ENCODE results near the gene RASAL3.
"Not testable (repeated sequence)": the region's sequence is repeated elsewhere in the genome, so short reads cannot be mapped to it uniquely, and the experiment has no call there.

The RASAL3 gene

DNA sequence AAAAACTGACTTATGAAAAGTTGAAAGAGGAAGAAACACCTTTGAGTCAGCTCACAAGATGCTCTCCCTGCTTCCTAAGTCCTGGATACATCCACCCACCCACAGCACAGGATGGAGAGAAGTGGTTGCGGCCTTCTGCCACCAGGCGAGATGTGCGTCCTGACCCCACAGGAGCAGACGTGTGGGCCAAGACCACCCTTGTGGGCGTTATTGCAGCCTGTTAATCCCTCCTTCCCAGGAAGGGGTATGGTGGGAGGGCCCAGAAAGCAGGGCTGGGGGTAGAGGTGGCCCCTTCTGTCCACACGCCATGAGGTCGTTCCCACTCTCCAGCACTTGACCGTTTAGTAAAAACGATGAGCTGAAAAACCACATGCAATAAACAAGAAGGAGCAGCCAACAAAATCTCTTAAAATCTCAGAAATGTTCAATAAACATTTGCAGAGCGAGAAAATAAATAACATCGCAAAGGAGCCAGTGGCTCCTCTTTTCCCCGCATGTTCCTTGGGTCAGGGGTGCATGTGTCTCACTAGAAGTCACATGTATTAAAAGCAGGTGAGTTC lies 43.1 kb downstream of the RASAL3 start:
- DNase-seq (ENCODE audit: low read depth): no peak

DNA sequence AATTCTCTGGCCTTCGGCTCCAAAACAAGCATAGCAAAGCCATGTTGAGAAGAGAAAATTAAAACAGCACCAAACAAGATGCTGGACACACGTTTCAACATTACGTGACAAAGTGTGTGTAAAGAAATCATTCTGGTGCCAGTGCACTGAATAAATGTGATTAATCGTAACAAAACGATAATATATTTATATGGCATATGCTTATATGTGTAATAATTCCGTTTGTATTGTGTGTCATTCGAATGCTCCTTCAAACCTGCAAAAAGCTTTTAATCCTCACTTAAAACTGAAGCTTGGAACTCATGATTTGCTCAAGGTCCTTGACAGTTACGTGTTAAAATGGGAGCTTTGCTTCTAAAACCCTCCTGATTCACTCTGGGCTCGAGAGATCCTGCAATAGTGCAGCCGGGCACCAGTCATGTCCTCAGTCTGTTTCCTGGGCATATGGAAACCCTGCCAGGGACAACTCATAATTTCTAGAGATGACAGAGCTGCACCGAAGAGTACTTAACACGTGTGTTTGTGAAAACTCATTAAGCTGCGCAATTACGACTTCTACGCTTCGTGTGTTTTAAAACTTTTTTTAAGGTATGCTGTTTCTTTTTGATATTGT lies 44.8 kb downstream of the RASAL3 start:
- no peak for DNase-seq (ENCODE audit: low read depth)

DNA sequence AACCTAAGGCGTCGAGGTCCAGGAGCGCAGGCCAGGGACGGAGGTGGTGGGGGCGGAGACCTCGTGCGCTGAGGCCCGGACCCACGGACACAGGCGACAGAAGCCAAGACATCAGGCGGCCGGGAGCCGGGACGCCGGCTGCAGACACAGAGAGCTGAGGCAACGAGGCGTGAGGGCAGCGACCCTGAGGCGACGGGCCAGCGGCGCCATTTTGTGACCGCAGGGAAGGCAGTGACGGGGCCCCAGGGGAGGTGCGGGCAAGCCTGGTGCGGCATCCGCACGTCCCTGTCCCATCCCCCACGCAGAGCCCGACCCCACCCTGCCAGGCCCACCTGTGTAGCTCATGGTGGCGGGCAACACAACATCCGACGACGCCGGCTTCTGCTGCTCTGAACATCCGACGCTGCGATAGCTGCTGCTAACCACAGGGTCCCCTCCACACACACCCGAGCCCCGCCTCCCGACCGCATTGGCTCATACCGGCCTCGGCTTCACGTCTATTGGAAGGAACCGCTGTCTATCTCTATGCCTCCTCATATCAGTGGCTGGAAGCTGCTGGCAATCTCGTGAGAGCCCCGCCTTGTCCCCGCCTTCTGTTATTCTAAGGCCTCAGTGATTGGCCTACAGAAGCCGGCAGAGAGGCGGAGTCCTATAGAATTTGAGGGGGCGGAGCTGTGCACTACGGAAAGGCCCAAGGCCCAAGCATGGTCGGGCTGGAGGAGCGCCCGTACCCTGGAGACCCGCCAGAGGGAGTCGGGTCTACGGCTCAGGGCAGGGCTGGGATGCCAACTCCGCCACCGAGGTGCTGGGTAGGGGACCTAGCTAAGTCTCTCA lies 45.5 kb downstream of the RASAL3 start, which contains the start of gene AKAP8L:
TSS of gene AKAP8L (minus strand) at position 410 of the 834 bp plus-strand sequence. CDS start at position 345, 65 bp downstream.
- peak; percentile 87 for DNase-seq (ENCODE audit: low read depth)

DNA sequence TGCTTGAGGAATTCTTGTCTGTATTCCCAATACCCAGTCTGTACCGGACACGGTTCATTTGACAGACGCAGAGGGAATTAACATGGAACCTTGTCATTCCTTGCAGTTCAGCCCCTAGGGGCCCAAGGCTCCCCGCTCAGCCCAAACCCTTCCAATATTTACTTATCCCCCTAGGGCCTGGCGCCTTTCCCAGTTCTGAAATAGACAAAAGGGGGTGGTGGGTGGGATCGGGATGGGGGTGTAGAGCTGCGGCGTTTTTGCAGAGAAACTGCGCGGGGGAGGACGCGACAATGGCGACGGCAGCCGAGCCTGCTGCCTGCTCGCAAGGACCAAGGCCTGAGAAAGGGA lies 46.1 kb downstream of the RASAL3 start:
- DNase-seq (ENCODE audit: low read depth): no peak

DNA sequence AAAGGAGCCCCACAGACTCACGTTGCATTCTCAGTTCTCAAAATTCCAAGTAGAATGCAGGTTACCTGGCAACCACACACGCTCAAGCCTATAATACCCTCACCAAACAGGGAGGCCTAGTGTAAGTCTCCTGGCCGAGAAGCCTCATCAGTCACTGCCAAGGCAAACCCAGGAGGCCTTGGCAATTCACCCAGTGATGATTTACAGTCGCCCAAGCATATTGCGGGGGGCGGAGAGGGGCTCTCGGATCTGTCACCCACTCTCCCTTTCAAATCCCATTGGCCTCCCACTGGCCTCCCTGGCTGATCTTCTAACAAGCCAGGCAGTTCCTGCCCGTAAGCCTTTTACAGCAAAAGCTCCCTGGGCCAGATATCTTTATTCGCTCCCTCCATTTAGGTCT lies 46.6 kb downstream of the RASAL3 start:
- no peak for DNase-seq (ENCODE audit: low read depth)

DNA sequence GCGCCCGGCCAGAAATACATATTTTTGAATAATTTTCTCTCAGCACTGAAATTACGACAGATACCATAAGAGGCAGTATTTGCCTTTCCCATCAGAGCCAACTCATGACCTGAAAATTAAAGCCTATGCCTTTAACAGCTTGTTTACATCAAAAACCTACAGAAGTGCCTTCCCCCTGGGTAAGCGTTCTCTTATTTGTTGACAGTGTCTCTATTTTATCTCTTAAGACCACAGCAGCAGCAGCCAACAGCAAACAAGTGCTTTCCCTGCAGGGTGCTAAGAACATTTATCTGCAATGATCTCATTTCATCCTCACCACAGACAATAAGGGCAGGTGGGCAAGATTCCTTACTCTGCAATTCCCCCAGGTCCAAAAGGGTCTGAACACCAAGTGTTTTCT lies 51.5 kb downstream of the RASAL3 start:
- no peak for DNase-seq (ENCODE audit: low read depth)

DNA sequence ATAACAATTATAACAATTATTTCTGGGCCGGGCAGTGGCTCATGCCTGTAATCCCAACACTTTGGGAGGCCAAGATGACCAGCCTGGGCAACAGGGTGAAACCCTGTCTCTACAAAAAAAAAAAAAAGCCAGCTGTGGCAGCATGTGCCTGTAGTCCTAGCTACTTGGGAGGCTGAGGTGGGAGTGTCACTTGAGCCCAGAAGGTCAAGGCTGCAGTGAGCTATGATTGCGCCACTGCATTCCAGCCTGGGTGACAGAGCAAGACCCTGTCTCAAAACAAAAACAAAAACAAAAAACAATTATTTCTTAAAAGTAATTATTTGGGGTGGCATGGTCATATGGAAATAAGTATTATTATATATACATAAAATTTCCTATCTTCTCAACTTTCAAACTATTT lies 53.0 kb downstream of the RASAL3 start:
- not testable (repeated sequence) for DNase-seq (ENCODE audit: low read depth)

DNA sequence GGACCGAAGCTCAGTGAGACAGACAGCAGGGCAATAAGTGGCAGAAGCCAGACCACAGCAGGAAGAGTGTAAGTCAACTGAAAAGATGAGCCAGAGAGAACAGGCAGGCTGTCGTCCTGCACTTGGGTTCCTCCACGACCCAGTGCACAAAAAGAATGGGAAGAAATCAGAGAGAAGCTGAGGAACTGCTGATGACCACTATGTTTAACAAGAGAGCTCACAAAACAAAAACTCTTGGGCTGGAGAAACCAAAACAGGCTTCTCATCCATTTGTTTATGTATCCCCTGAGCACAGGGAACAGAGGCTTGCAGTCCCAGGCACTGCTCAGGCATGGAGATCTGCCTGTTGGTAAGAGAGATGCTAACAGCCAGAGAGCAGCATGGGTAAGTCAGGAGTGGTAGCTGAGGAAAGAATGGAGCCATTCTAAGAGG lies 59.5 kb downstream of the RASAL3 start:
- DNase-seq (ENCODE audit: low read depth): no peak

DNA sequence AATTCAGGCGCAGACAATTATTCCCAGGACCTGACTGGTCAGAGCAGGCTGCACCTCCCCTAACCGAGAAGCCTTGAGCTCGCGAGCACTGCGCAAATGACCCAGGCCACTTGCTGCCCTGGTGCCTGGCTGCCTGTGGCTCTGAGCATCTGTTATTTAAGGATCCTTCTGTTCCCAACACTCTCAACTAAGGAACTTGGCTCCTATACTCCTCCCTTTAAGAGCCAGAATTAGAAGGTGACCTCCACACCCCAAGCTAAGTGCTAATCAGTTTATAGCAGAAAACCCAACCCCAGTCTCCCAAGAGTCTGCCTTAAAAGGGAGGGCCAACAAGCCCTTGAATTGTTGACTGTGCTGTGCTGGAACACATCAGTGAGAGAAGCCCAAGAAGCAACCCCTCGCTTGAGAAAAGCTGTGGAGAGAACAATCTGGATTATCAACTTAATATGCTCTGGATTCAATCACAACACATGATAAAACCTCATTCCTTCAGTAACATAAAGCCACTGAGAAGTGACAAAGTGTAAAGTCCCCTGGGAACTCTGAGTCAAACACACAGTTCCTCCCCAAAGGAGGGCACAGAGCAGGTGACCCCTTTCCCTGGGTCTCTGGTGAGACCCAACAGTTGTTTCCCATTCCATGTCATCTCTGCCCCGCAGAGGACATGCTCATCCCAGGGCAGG lies 60.1 kb downstream of the RASAL3 start:
- DNase-seq (ENCODE audit: low read depth): no peak

DNA sequence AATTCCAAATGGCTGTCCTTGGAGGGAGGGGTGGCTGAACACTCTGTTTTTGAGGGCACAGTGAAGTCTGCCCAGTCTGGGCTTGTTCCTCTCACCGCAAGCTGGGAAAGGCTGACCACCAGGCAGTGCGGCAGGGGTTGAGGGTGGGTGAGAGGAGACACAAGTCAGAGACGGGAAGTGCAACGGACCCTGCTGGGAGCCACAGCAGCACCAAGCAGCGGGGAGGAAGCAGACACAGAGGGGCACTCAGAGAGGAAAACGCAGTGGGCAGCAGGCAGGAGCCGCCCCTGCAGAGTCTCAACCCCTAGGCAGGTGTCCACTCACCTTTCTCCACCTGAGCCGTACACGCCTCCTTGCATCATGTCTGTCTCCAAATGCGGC lies 61.2 kb downstream of the RASAL3 start:
- no peak for DNase-seq (ENCODE audit: low read depth)

DNA sequence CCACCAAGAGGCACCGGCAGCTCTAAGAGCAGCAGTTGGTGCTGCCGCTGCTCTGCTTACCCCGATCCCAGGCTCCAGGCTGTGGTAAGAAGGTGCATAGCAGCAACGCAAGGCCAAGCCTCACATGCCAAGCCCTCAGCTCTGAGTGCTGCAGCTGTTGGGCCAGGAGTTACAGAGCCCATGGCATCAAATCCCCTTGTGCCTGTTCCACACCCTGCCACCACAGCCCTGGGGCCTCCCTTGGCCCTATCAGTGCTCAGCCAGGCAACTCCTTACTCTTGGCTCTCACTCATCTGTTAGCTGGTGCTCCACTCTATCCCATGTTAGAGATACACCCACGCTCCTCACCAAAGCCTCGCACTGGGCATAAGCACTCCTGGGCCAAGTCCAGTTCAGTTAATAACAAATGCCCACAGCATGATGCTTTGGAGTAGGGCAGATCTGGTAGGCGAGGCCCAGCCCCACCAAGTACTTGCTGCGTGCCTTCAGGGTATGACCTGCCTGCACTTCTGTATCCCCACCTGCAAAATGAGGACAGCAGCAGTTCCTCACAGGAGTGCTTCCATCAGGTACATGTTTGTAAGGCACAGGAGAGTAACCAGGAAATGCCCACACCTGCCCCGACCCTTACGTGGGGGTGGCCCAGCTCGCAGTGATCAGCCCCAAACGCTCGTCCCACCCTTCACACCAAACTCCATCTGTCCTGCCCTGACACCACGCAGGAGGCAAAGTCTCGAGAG lies 61.8 kb downstream of the RASAL3 start:
- no peak for DNase-seq (ENCODE audit: low read depth)
